Neural progenitor cell (in vitro differentiated cells): Measurements from ENCODE around the gene IGLON5. TPM values are rescaled to one million over a fixed set of nuclear protein-coding genes. Genes with fewer than 3 reads are reported as not detected.

ENCODE experiments used
- DNase-seq: peaks from one replicate; pipeline ENCODE4 v3.0.0-alpha.2; 2016; ENCODE audit warnings: low spot score
- H2AFZ ChIP-seq: fragments of 200-600 bp; sonication (generic); replicated peaks from 2 replicates; pipeline ENCODE4 v1.6.1; 2016; ENCODE audit warnings: antibody characterized with exemption
- H3F3A ChIP-seq: fragments of 200-600 bp; sonication (generic); 2 replicates; pipeline ENCODE4 v1.6.1; 2016; ENCODE audit warnings: antibody characterized with exemption, low read depth
- H3K27ac ChIP-seq: fragments of 200-600 bp; sonication (generic); 2 replicates; pipeline ENCODE4 v1.5.1; 2016; ENCODE audit warnings: mild to moderate bottlenecking
- H3K27me3 ChIP-seq: fragments of 200-600 bp; sonication (generic); 2 replicates; pipeline ENCODE4 v1.6.1; 2016; ENCODE audit warnings: mild to moderate bottlenecking, moderate library complexity
- H3K36me3 ChIP-seq: fragments of 200-600 bp; sonication (generic); 2 replicates; pipeline ENCODE4 v1.5.1; 2016
- H3K4me1 ChIP-seq: fragments of 200-600 bp; sonication (generic); 2 replicates; pipeline ENCODE4 v1.6.1; 2016; ENCODE audit warnings: mixed run types
- H3K4me2 ChIP-seq: fragments of 200-600 bp; sonication (generic); 2 replicates; pipeline ENCODE4 v1.6.1; 2016
- H3K4me3 ChIP-seq: fragments of 200-600 bp; sonication (generic); 2 replicates; pipeline ENCODE4 v1.5.1; 2016
- H3K79me2 ChIP-seq: fragments of 200-600 bp; sonication (generic); 2 replicates; pipeline ENCODE4 v1.6.1; 2016; ENCODE audit warnings: low read depth
- H3K9ac ChIP-seq: fragments of 200-600 bp; sonication (generic); 2 replicates; pipeline ENCODE4 v1.6.1; 2016
- H3K9me3 ChIP-seq: fragments of 200-600 bp; sonication (generic); 2 replicates; pipeline ENCODE4 v1.5.1; 2016; ENCODE audit warnings: low read depth
- H4K20me1 ChIP-seq: fragments of 200-600 bp; sonication (generic); 2 replicates; pipeline ENCODE4 v1.6.1; 2016; ENCODE audit warnings: low read depth
- H3K27ac Mint-ChIP-seq: 3 replicates; pipeline ENCODE4 v1.8.0; 2021; ENCODE audit warnings: mixed read lengths
- H3K27me3 Mint-ChIP-seq: 2 replicates; pipeline ENCODE4 v1.8.0; 2022; ENCODE audit warnings: low read depth, mild to moderate bottlenecking, inconsistent platforms, moderate library complexity, mixed read lengths; ENCODE audit not compliant: insufficient read depth
- H3K36me3 Mint-ChIP-seq: 3 replicates; pipeline ENCODE4 v1.8.0; 2021; ENCODE audit warnings: mixed read lengths
- H3K4me1 Mint-ChIP-seq: 3 replicates; pipeline ENCODE4 v1.8.0; 2021; ENCODE audit warnings: mixed read lengths
- H3K4me3 Mint-ChIP-seq: 3 replicates; pipeline ENCODE4 v1.8.0; 2021; ENCODE audit warnings: mild to moderate bottlenecking, moderate library complexity, mixed read lengths
- H3K9me3 Mint-ChIP-seq: 3 replicates; pipeline ENCODE4 v1.8.0; 2020; ENCODE audit warnings: mixed read lengths
- EZH2 ChIP-seq: fragments of 200-600 bp; sonication (generic); IDR thresholded peaks from 2 replicates; pipeline ENCODE4 v1.6.1; 2017; ENCODE audit warnings: antibody characterized with exemption, mild to moderate bottlenecking, moderate library complexity
- EZH2phosphoT487 ChIP-seq: fragments of 200-600 bp; sonication (generic); IDR thresholded peaks from 2 replicates; pipeline ENCODE4 v1.6.1; 2017; ENCODE audit warnings: antibody characterized with exemption
- total RNA-seq: library from RNA; depleted of rRNA; stranded (reverse); fragments of >200 nt; gene quantifications from 2 replicates; pipeline ENCODE4 v1.2.3, GENCODE V29; 2015; ENCODE audit warnings: low replicate concordance
- TF ChIP-seq, protein P1 (sequence below): fragments of 200-600 bp; sonication (generic); IDR thresholded peaks from 2 replicates; pipeline ENCODE4 v1.5.1; 2017; ENCODE audit warnings: antibody characterized with exemption, mild to moderate bottlenecking

IGLON5 gene
- total RNA-seq, 1 donor from 2014 or later = 5.4 TPM

- no peaks in the 10 kb centered on the region for H4K20me1 ChIP-seq
- peaks cover 14% of the 10 kb centered on the region for H3F3A ChIP-seq
- peaks cover 7% of the 10 kb centered on the region for H3K4me1 ChIP-seq
- Mint-ChIP-seq H3K9me3 (no peaks in the 10 kb centered on the region), H3K36me3 (no peaks in the 10 kb centered on the region), H3K27ac (no peak overlapping the region), H3K27me3 (peaks cover 13% of the 10 kb centered on the region), H3K4me1 (peaks cover 24% of the 10 kb centered on the region), H3K4me3 (peak overlapping the region; percentile 99)
- peak; percentile 99 for DNase-seq
- TF ChIP-seq EZH2 (no peak), EZH2phosphoT487 (no peak)
- TF ChIP-seq, protein P1, sequence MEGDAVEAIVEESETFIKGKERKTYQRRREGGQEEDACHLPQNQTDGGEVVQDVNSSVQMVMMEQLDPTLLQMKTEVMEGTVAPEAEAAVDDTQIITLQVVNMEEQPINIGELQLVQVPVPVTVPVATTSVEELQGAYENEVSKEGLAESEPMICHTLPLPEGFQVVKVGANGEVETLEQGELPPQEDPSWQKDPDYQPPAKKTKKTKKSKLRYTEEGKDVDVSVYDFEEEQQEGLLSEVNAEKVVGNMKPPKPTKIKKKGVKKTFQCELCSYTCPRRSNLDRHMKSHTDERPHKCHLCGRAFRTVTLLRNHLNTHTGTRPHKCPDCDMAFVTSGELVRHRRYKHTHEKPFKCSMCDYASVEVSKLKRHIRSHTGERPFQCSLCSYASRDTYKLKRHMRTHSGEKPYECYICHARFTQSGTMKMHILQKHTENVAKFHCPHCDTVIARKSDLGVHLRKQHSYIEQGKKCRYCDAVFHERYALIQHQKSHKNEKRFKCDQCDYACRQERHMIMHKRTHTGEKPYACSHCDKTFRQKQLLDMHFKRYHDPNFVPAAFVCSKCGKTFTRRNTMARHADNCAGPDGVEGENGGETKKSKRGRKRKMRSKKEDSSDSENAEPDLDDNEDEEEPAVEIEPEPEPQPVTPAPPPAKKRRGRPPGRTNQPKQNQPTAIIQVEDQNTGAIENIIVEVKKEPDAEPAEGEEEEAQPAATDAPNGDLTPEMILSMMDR = no peak
- no peaks in the 10 kb centered on the region for H3K36me3 ChIP-seq
- no peaks in the 10 kb centered on the region for H3K9me3 ChIP-seq
- peak overlapping the region; percentile 29 for H3K9ac ChIP-seq
- peak overlapping the region; percentile 68 for H2AFZ ChIP-seq
- peak overlapping the region; percentile 80 for H3K4me3 ChIP-seq
- no peaks in the 10 kb centered on the region for H3K79me2 ChIP-seq
- H3K27me3 ChIP-seq = no peaks in the 10 kb centered on the region
- H3K4me2 ChIP-seq = peak overlapping the region; percentile 93
- H3K27ac ChIP-seq = peak overlapping the region; percentile 76
Measured at GRCh38 chr19:51367565-51368365, 56.3 kb downstream of the IGLON5 start.

GRCh38 chr19:51368366-51369282 is 57.2 kb downstream of the IGLON5 start, which contains the start of gene CLDND2:
CLDND2 (minus strand) TSS chr19:51369003; CDS start chr19:51368577, 426 bp downstream.
- peak within 1 kb of the TSS; percentile 60 for H3K27ac Mint-ChIP-seq
- no peaks in the 10 kb centered on the region for H3K36me3 Mint-ChIP-seq
- Histone ChIP-seq H3K27me3 (no peaks in the 10 kb centered on the region), H3K4me3 (peak within 1 kb of the TSS; percentile 80), H3K4me2 (peak within 1 kb of the TSS; percentile 84), H3K9me3 (no peaks in the 10 kb centered on the region), H3K9ac (peak within 1 kb of the TSS; percentile 29), H3K36me3 (no peaks in the 10 kb centered on the region), H4K20me1 (no peaks in the 10 kb centered on the region), H2AFZ (peak within 1 kb of the TSS; percentile 68), H3K27ac (peak within 1 kb of the TSS; percentile 76), H3K4me1 (peaks cover 7% of the 10 kb centered on the region), H3K79me2 (no peaks in the 10 kb centered on the region), H3F3A (peaks cover 14% of the 10 kb centered on the region)
- peaks cover 20% of the 10 kb centered on the region for H3K4me1 Mint-ChIP-seq
- peaks cover 13% of the 10 kb centered on the region for H3K27me3 Mint-ChIP-seq
- peak within 1 kb of the TSS; percentile 99 for H3K4me3 Mint-ChIP-seq
- DNase-seq = no peak
- H3K9me3 Mint-ChIP-seq = no peaks in the 10 kb centered on the region
- TF ChIP-seq, protein P1 = no peak
- TF ChIP-seq EZH2phosphoT487 (no peak), EZH2 (no peak)

DNA sequence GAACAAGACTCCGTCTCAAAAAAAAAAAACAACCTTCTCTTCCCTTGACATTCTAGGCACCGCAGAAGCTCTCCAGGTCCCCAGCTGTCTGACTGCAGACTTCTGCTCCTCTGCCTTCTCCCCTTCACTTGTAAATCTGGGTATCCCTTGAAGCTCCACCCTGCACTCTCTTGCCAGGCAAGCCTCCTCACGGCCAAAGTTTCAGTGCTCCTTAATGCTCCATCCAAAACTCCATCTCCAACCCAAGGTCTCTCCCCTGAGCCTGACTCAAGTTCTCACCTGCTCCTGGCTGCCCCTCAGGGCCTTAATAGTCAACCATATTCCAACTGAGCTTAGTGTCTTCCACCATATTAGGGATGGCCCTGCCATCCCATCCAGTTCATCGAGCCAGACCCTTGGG is 58.8 kb downstream of the IGLON5 start:
- DNase-seq = no peak
- no peaks in the 10 kb centered on the region for H3K36me3 Mint-ChIP-seq
- no peak overlapping the region for H3K27ac ChIP-seq
- no peak overlapping the region for H3K4me3 ChIP-seq
- H3K27me3 ChIP-seq = no peaks in the 10 kb centered on the region
- no peaks in the 10 kb centered on the region for H3K9me3 ChIP-seq
- H2AFZ ChIP-seq = no peak overlapping the region
- H3K27ac Mint-ChIP-seq = peak overlapping the region; percentile 4
- peaks cover 13% of the 10 kb centered on the region for H3K27me3 Mint-ChIP-seq
- H3F3A ChIP-seq = peaks cover 14% of the 10 kb centered on the region
- H3K36me3 ChIP-seq = no peaks in the 10 kb centered on the region
- H3K79me2 ChIP-seq = no peaks in the 10 kb centered on the region
- H3K9me3 Mint-ChIP-seq = no peaks in the 10 kb centered on the region
- peak overlapping the region; percentile 50 for H3K4me3 Mint-ChIP-seq
- H3K4me2 ChIP-seq = no peak overlapping the region
- H3K9ac ChIP-seq = no peak overlapping the region
- no peaks in the 10 kb centered on the region for H4K20me1 ChIP-seq
- TF ChIP-seq EZH2phosphoT487 = no peak
- TF ChIP-seq EZH2 = no peak
- TF ChIP-seq, protein P1 = no peak
- peaks cover 7% of the 10 kb centered on the region for H3K4me1 ChIP-seq
- H3K4me1 Mint-ChIP-seq = peaks cover 13% of the 10 kb centered on the region
